ENCODE data around the gene ROBO1.

The ROBO1 gene

DNA sequence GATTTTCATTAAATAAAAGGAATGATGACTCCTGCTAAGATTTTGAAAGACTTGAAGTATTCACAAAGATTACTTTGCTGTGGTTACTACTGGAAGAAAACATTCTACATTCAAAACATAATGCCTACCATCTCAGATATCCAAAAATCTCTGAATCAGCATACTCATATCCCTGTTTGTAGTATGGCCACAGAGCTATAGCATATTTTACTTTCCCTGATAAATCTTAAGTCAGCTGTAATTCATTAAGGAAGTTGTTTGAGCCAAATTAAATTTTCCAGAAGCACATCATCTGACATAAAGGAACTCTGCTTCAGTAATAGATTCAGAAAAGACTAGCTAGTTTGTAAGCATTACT lies 942.0 kb downstream of the ROBO1 start:
- no peak overlapping the region for H3K4me3 ChIP-seq
- TF ChIP-seq CTCF (IDR thresholded peaks at IDR 0.05), result no peak
- DNase-seq (ENCODE audit: low spot score), result no peak
- H3K27ac ChIP-seq, result no peak overlapping the region

- no peak overlapping the region for H3K4me3 ChIP-seq
- no peak for TF ChIP-seq CTCF (IDR thresholded peaks at IDR 0.05)
- DNase-seq (ENCODE audit: low spot score), result no peak
- H3K27ac ChIP-seq, result no peak overlapping the region
These were observed 942.5 kb downstream of the ROBO1 start for GRCh38 chr3:78825118-78825857.

DNA sequence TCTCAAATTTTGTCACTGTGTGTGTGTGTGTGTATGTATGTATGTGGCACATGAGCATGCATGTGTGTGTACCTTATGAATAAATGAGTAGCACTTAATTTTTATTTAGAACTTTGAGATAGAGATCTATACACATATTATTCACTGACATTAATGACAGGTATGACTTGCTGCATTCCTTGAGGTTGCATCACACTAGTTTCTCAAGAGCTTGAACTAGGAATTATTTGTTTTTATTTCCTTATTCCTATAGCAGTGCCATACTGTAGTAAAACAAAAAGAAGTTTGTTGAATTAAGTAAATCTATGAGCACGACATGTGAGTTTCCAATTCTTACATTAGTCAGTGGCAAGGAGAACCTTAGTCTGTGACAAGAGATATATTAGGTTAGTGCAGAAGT lies 943.9 kb downstream of the ROBO1 start:
- Histone ChIP-seq H3K27ac (no peak overlapping the region), H3K4me3 (no peak overlapping the region)
- no peak for DNase-seq (ENCODE audit: low spot score)
- no peak for TF ChIP-seq CTCF (IDR thresholded peaks at IDR 0.05)

DNA sequence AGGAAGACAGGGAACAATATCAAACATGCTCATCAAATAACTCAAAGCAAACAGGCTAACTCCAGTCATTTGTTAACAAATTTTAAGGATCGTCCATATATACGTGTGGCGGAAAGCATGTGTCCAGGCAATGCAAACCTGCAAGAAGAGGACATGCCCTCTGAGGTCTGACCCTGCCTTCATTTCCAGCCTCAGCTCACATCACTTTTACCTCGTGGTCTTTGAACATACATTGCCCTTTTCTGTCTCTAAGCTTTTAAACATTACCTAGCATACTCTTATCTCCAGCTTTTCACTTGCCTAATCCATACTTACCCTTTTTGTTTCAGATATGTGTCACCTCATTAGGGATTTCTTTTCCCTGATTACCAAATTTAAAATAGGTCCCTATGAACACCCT lies 944.4 kb downstream of the ROBO1 start:
- no peak overlapping the region for H3K27ac ChIP-seq
- no peak for TF ChIP-seq CTCF (IDR thresholded peaks at IDR 0.05)
- no peak overlapping the region for H3K4me3 ChIP-seq
- no peak for DNase-seq (ENCODE audit: low spot score)

DNA sequence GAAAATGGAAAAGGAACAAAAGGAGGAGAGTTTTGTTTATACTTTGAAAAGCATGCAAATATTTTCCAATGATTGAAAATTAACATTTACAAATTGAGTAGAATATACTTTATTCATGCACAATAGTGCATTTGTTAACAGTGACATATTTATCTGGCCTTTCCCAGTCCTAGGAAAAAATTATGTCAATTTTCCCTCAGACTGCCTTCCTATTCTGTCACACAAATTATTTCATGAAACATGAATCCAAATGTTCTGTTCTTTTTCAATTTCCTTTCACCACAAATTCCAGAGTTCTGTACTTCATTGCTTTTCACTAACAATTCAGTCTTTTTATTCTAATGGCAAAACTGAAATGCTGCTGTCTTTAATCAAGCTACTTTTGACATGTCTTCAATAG lies 945.1 kb downstream of the ROBO1 start:
- TF ChIP-seq CTCF (IDR thresholded peaks at IDR 0.05), result no peak
- no peak overlapping the region for H3K4me3 ChIP-seq
- DNase-seq (ENCODE audit: low spot score), result no peak
- no peak overlapping the region for H3K27ac ChIP-seq

- TF ChIP-seq CTCF (IDR thresholded peaks at IDR 0.05), result no peak
- Histone ChIP-seq H3K27ac (no peak overlapping the region), H3K4me3 (no peak overlapping the region)
- DNase-seq (ENCODE audit: low spot score), result no peak
These were observed 947.3 kb downstream of the ROBO1 start for GRCh38 chr3:78820542-78820941.

DNA sequence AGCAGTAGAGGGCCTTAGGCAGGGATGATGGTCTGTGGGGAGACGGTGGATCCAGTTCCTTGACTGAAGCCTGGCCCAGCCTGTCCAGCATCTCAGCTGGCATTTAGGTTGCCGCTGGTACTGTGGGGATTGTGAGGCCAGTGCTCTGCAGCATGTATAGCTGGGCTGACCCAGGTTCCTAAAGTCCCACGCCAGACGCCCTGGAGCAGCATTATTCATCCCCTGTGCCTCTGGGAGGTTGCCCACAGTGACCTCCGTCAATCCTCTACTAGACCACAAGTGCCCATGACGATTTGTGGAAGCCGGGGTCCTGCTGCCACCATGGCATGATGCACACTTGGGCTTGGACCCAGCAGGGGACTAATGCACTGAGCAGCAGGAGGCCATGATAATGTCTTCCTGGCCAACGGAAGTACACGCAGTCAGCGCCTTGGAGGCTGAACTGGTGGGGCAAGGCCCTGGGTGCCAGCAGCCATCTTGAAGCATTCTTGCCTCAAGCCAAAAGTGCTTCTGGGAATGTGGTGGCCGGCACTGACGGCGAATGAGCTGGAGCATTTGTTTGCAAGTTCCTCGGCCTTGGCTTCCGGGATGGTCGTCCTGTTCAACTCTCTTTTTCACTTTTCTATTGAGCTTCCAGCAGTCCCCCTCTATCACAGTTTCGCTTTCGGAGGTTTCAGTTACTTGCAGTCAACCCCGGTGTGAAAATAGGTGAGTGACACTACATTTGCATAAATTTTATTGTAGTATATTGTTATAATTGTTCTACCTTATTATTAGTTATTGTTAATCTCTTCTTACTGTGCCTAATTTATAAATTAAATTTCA lies 949.4 kb downstream of the ROBO1 start:
- no peak overlapping the region for H3K4me3 ChIP-seq
- H3K27ac ChIP-seq, result no peak overlapping the region
- no peak for DNase-seq (ENCODE audit: low spot score)
- no peak for TF ChIP-seq CTCF (IDR thresholded peaks at IDR 0.05)

Measured in coronary artery (tissue), 2 donors.